GM04503 (cell line): Measurements from ENCODE around the gene SSTR1.

Source experiments
- DNase-seq: peaks from one replicate; pipeline ENCODE4 v3.0.0-alpha.2; 2012; ENCODE audit warnings: low read depth

SSTR1 gene

GRCh38 chr14:38203929-38204718, 3.6 kb upstream of the SSTR1 start:
- no peak for DNase-seq

DNA sequence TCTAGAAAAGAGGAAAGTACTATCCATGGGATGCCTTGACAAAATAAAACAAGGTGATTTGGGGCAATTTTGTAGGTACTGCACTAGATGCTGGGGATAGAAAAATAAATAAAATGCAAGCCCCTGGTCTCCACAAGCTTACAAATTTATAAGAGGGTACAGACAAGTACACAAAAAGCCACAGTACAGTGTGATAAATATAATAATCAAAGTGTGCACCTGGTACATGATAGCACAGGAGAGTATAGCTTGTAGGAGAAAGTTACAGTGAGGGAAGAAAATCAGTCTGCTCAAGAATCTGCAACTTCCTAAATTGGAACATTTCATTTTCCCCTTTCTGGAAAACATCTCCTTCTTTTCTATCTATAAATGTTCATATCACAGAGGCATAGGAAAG, 3.0 kb upstream of the SSTR1 start:
- no peak for DNase-seq

DNA sequence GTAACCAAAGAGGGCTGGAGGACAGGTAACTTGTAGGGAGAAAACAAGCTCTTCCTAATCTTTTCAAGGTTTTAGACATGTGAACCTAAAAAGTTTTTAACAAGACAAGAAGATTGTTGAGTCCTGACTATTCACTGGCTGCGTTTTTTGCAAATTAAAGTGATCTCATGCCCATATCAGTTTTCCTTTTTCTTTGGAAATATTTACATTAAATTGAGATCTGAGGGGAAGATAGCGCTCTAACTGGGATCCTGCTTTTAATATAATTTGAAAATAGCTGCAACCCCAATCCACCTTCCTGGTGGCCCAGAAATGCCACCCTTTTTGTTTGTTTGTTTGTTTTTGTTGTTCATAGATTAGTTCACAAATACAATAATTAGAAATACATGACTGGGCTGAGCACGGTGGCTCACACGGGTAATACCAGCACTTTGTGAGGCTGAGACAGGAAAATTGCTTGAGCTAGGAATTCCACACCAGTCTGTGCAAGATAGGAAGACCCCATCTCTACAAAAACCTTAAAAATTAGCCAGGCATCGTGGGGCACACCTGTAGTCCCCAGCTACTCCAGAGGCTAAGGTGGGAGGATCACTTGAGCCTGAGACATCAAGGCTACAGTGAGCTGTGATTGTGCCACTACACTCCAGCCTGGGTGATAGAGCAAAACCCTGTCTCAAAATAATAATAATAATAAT, 2.4 kb upstream of the SSTR1 start:
- no peak for DNase-seq

GRCh38 chr14:38205949-38206665, 1.6 kb upstream of the SSTR1 start:
- DNase-seq, result no peak

DNA sequence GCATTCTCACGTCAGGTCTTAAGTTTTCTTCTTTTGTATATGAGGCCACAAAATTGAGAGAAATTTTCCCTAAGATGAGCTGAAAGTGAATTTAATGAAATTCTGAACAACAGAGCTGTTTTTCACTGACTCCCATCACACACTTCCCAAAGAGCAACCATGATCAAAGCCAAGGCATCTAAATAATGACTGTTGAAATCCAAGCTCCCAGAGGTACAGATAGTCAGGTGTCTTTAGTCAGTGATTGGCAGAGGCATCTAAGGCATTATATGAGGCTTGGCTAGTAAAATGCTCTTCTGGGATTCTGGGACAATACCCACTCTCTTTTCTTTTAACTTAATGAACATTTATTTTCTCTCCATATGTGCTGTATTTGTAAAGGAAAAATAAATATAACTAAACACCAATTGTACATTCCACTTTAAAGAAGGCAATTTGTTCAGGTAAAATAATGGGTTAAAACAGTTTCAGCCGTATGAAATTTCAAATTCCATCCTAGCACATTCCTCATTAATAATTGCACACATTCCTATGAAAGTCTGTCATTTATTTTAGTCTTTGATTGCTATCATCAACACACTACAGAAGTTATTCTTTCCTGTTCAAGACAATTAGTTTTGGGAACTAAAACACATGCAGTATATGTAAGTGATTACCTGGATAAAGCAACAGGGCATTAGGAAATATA, 871 bp upstream of the SSTR1 start:
- DNase-seq, result no peak

DNA sequence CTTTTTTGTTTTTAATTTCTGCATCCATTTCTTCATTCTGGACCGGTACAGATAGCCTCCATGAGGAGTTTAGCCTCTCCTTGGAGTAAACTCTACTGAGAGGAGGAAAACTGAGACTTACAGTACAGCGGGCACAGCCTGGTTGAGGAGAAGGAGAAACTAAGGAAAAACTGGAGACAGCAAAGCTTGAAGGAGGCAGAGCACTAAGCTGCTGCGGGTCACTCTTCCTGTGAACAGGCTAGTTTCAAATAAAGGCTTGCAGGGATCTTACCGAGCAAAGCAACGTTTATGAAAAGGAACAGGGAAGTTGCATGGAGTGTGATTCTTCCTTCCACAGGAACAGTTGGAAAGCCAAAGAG, 348 bp upstream of the SSTR1 start:
- DNase-seq, result no peak

GRCh38 chr14:38208618-38209562, 1.2 kb downstream of the SSTR1 start:
- DNase-seq, result no peak

DNA sequence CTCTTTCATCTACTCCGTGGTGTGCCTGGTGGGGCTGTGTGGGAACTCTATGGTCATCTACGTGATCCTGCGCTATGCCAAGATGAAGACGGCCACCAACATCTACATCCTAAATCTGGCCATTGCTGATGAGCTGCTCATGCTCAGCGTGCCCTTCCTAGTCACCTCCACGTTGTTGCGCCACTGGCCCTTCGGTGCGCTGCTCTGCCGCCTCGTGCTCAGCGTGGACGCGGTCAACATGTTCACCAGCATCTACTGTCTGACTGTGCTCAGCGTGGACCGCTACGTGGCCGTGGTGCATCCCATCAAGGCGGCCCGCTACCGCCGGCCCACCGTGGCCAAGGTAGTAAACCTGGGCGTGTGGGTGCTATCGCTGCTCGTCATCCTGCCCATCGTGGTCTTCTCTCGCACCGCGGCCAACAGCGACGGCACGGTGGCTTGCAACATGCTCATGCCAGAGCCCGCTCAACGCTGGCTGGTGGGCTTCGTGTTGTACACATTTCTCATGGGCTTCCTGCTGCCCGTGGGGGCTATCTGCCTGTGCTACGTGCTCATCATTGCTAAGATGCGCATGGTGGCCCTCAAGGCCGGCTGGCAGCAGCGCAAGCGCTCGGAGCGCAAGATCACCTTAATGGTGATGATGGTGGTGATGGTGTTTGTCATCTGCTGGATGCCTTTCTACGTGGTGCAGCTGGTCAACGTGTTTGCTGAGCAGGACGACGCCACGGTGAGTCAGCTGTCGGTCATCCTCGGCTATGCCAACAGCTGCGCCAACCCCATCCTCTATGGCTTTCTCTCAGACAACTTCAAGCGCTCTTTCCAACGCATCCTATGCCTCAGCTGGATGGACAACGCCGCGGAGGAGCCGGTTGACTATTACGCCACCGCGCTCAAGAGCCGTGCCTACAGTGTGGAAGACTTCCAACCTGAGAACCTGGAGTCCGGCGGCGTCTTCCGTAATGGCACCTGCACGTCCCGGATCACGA, 2.2 kb downstream of the SSTR1 start:
- no peak for DNase-seq

DNA sequence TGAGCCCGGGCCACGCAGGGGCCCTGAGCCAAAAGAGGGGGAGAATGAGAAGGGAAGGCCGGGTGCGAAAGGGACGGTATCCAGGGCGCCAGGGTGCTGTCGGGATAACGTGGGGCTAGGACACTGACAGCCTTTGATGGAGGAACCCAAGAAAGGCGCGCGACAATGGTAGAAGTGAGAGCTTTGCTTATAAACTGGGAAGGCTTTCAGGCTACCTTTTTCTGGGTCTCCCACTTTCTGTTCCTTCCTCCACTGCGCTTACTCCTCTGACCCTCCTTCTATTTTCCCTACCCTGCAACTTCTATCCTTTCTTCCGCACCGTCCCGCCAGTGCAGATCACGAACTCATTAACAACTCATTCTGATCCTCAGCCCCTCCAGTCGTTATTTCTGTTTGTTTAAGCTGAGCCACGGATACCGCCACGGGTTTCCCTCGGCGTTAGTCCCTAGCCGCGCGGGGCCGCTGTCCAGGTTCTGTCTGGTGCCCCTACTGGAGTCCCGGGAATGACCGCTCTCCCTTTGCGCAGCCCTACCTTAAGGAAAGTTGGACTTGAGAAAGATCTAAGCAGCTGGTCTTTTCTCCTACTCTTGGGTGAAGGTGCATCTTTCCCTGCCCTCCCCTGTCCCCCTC, 3.0 kb downstream of the SSTR1 start:
- DNase-seq, result no peak

GRCh38 chr14:38211255-38211735, 3.6 kb downstream of the SSTR1 start:
- DNase-seq, result no peak

GRCh38 chr14:38212111-38212510, 4.4 kb downstream of the SSTR1 start:
- no peak for DNase-seq

- no peak for DNase-seq
Observed at GRCh38 chr14:38213001-38213400, 5.3 kb downstream of the SSTR1 start.

GRCh38 chr14:38217553-38217952, 9.8 kb downstream of the SSTR1 start:
- DNase-seq, result no peak

GRCh38 chr14:38221077-38221476, 13.4 kb downstream of the SSTR1 start:
- DNase-seq, result no peak

DNA sequence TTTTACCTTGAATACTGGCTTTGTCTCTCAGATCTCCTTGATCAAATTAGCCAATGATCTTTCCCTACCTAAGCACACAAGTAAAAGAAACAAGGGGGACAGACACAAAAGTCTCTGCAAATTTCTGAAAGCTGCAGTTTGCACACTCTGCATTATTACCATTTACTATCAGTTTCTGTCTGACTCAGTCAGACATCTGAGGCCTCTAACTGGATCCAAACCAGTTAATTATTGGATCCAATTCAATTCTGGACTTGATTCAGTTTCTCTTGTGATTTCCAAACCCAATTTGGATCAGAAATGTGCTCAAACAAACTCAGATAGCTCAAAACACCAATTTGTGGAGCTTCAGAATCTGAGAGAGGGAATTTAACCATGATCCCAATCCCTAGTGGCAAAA, 16.6 kb downstream of the SSTR1 start:
- DNase-seq, result no peak

- DNase-seq, result no peak
Observed at GRCh38 chr14:38225946-38226345, 18.2 kb downstream of the SSTR1 start.

DNA sequence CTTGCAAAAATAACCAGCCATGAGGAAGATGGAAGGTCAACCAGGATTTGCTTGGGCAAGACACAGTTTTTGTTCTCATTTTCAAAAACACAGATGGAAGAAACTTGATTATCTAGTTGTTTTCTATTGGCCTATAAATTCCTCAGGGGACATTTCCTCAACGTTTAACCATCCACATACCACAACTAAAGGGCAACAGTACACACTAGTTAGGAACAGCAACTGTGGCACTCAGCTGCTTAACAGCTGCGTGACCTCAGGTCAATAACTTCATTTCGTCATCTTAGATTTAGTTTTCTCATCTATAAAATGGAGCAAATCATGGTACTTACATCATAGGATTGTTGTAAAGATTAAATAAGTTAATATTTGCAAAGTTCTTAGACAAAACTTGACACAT, 18.7 kb downstream of the SSTR1 start:
- DNase-seq, result no peak

GRCh38 chr14:38233218-38233617, 25.5 kb downstream of the SSTR1 start:
- DNase-seq, result no peak

- DNase-seq, result no peak
Observed at GRCh38 chr14:38238332-38238731, 30.6 kb downstream of the SSTR1 start.

- no peak for DNase-seq
Observed at GRCh38 chr14:38238878-38239277, 31.2 kb downstream of the SSTR1 start.
